Panc1 (cell line): Measurements from ENCODE around the gene C12orf50. TPM values are rescaled to one million over a fixed set of nuclear protein-coding genes. Genes with fewer than 3 reads are reported as not detected.

Experiments used
- ATAC-seq: fragments of 200-7000 bp; cut with Tn5 transposase; 2 replicates; pipeline ENCODE4 v1.9.1; 2020; ENCODE audit warnings: mild to moderate bottlenecking, moderate library complexity
- BruUV-seq: library from RNA; stranded (reverse); fragments of 400-500 nt; replicated peaks from 2 replicates; lab custom pipeline; 2021; lab: Mats Ljungman, UMichigan
- CTCF ChIA-PET: fragments of 300-600 bp; sonication (Branson Sonifier 250); formaldehyde crosslinking; loops from one replicate; lab custom pipeline; 2022; ENCODE audit warnings: antibody characterized with exemption; lab: Charles Lee
- POLR2A ChIA-PET: fragments of 300-600 bp; sonication (Branson Sonifier 250); formaldehyde crosslinking; loops from one replicate; lab custom pipeline; 2022; ENCODE audit warnings: antibody characterized with exemption; lab: Charles Lee
- DNase-seq: peaks from one replicate; pipeline ENCODE4 v3.0.0-alpha.2; 2010; ENCODE audit warnings: low read depth, low spot score
- H3K27ac ChIP-seq: 2 replicates; pipeline ENCODE4 v1.5.1; 2011; ENCODE audit warnings: mild to moderate bottlenecking, low read length, inconsistent platforms
- H3K27me3 ChIP-seq: fragments of 200-500 bp; sonication (Bioruptor generic); 2 replicates; pipeline ENCODE4 v1.6.0; 2014; ENCODE audit warnings: low read length, inconsistent platforms; ENCODE audit not compliant: control insufficient read depth, insufficient read depth
- H3K36me3 ChIP-seq: fragments of 200-500 bp; sonication (Bioruptor generic); 2 replicates; pipeline ENCODE4 v1.5.1; 2014; ENCODE audit warnings: inconsistent platforms, mild to moderate bottlenecking, low read length, moderate library complexity; ENCODE audit not compliant: control insufficient read depth, insufficient read depth
- H3K4me1 ChIP-seq: 2 replicates; pipeline ENCODE4 v1.5.1; 2011; ENCODE audit warnings: inconsistent platforms, mild to moderate bottlenecking, low read length, moderate library complexity; ENCODE audit not compliant: control insufficient read depth, insufficient read depth
- H3K4me3 ChIP-seq, 2 experiments: 2 replicates each; pipeline ENCODE4 v1.5.1; 2011 to 2012; ENCODE audit warnings: low read depth in 2 of 2, low read length in 2 of 2, mild to moderate bottlenecking in 2 of 2, inconsistent platforms in 1 of 2, moderate library complexity in 1 of 2
- H3K9me3 ChIP-seq: fragments of 200-500 bp; sonication (Bioruptor generic); 2 replicates; pipeline ENCODE4 v1.5.1; 2014; ENCODE audit warnings: low read depth, mild to moderate bottlenecking, inconsistent platforms, low read length, moderate library complexity; ENCODE audit not compliant: control insufficient read depth, insufficient read depth
- POLR2AphosphoS5 ChIP-seq: IDR thresholded peaks from 2 replicates; pipeline ENCODE4 v1.6.1; 2012; ENCODE audit warnings: mild to moderate bottlenecking, low read depth, low read length, moderate library complexity
- SIN3A ChIP-seq: IDR thresholded peaks from 2 replicates; pipeline ENCODE4 v1.6.1; 2012; ENCODE audit warnings: low read depth, mild to moderate bottlenecking, low read length, moderate library complexity, borderline replicate concordance; ENCODE audit not compliant: insufficient read depth
- TCF7L2 ChIP-seq: IDR thresholded peaks from 2 replicates; pipeline ENCODE4 v1.6.1; 2011; ENCODE audit warnings: mild to moderate bottlenecking, low read depth, low read length, inconsistent platforms
- in situ Hi-C: cut with HindIII; loops from 2 replicates; pipeline ENCODE4 v1.10.0; 2016; ENCODE audit warnings: low sequenced_read_pairs, low pct_unique_long_range_greater_than_20kb
- intact Hi-C: fragments of 100-400 bp; cut with micrococcal nuclease; formaldehyde crosslinking; loops from one replicate; pipeline ENCODE4 v1.10.0; 2022; ENCODE audit not compliant: unreplicated experiment
- total RNA-seq: library from RNA; stranded (reverse); gene quantifications from one replicate; pipeline ENCODE4 v1.2.1, GENCODE V29; 2021; ENCODE audit not compliant: unreplicated experiment
- TF ChIP-seq, protein P1 (sequence below), 2 experiments: IDR thresholded peaks; 2 replicates each; pipeline ENCODE4 v1.6.1; 2011 to 2012; ENCODE audit warnings: low read depth in 2 of 2, control low read depth in 1 of 2, low read length in 1 of 2, mild to moderate bottlenecking in 1 of 2, moderate library complexity in 1 of 2; ENCODE audit not compliant: insufficient read depth in 1 of 2
- TF ChIP-seq, protein P2 (sequence below): fragments of 450-650 bp; IDR thresholded peaks from 2 replicates; pipeline ENCODE4 v1.5.1; 2017; ENCODE audit warnings: mild to moderate bottlenecking

C12orf50 gene
- total RNA-seq, 1 experiment from 2014 or later = not detected

DNA sequence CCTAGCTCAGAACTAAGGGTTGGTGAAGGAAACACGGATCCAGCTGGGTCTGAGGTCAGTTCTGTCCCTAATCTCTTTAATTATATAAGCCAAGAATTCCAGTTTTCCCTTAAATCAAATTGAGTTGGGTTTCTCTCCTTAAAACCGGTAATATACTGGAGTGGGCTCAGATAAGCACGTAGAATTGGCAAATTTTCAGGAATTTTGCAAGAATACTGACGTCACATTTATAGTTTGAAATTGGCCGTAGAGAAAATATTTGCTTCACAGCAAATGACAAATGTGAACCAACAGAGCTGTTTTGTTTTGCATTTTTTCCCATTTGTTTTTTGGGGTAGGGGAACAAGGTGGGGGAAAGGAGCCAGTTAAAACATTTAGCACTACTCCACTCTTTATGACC, 17.4 kb downstream of the C12orf50 start:
- DNase-seq (no peak), ATAC-seq (no peak)
- H3K36me3 ChIP-seq = no peaks in the 10 kb centered on the region
- in situ Hi-C loops (no loop called here), intact Hi-C loops (no loop called here)
- H3K9me3 ChIP-seq = no peaks in the 10 kb centered on the region
- TF ChIP-seq, protein P1, sequence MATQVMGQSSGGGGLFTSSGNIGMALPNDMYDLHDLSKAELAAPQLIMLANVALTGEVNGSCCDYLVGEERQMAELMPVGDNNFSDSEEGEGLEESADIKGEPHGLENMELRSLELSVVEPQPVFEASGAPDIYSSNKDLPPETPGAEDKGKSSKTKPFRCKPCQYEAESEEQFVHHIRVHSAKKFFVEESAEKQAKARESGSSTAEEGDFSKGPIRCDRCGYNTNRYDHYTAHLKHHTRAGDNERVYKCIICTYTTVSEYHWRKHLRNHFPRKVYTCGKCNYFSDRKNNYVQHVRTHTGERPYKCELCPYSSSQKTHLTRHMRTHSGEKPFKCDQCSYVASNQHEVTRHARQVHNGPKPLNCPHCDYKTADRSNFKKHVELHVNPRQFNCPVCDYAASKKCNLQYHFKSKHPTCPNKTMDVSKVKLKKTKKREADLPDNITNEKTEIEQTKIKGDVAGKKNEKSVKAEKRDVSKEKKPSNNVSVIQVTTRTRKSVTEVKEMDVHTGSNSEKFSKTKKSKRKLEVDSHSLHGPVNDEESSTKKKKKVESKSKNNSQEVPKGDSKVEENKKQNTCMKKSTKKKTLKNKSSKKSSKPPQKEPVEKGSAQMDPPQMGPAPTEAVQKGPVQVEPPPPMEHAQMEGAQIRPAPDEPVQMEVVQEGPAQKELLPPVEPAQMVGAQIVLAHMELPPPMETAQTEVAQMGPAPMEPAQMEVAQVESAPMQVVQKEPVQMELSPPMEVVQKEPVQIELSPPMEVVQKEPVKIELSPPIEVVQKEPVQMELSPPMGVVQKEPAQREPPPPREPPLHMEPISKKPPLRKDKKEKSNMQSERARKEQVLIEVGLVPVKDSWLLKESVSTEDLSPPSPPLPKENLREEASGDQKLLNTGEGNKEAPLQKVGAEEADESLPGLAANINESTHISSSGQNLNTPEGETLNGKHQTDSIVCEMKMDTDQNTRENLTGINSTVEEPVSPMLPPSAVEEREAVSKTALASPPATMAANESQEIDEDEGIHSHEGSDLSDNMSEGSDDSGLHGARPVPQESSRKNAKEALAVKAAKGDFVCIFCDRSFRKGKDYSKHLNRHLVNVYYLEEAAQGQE (IDR thresholded peaks at IDR 0.05; ENCODE audit: insufficient read depth in 1 of 2, low read depth in 2 of 2, low read length in 1 of 2) = no peak
- TF ChIP-seq TCF7L2 = no peak
- no peak for TF ChIP-seq SIN3A
- TF ChIP-seq, protein P2, sequence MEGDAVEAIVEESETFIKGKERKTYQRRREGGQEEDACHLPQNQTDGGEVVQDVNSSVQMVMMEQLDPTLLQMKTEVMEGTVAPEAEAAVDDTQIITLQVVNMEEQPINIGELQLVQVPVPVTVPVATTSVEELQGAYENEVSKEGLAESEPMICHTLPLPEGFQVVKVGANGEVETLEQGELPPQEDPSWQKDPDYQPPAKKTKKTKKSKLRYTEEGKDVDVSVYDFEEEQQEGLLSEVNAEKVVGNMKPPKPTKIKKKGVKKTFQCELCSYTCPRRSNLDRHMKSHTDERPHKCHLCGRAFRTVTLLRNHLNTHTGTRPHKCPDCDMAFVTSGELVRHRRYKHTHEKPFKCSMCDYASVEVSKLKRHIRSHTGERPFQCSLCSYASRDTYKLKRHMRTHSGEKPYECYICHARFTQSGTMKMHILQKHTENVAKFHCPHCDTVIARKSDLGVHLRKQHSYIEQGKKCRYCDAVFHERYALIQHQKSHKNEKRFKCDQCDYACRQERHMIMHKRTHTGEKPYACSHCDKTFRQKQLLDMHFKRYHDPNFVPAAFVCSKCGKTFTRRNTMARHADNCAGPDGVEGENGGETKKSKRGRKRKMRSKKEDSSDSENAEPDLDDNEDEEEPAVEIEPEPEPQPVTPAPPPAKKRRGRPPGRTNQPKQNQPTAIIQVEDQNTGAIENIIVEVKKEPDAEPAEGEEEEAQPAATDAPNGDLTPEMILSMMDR = no peak
- TF ChIP-seq POLR2AphosphoS5 = no peak
- H3K4me1 ChIP-seq = no peaks in the 10 kb centered on the region
- no peak overlapping the region for H3K27ac ChIP-seq
- POLR2A ChIA-PET = no interaction called here
- BruUV-seq = no TSS peak
- no peaks in the 10 kb centered on the region for H3K27me3 ChIP-seq
- no peak overlapping the region for H3K4me3 ChIP-seq
- CTCF ChIA-PET = no interaction called here

DNA sequence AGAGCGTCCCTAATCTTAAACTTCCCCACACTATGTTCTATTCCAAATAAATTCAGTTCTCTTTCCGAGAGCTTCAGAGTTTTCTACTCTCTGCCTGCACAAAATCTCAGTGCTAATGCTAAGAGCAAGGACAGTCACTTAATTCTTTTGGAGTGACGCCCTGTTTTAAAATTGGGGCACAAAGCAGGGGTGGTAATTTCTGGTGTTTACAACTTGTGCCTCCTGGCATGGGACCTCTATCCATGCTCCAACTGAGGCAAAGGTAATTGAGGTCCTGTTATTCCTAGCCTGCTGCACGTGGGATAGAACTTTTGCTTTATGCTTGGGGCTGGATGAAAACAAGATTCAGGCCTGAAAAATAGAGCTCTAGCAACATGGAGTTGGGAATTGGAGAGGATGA, 22.9 kb downstream of the C12orf50 start:
- BruUV-seq = no TSS peak
- intact Hi-C loops = no loop called here

More for the DNA sequence above, 22.9 kb downstream of the C12orf50 start:
- Histone ChIP-seq H3K27ac (no peak overlapping the region), H3K4me3 (no peak overlapping the region), H3K4me1 (no peaks in the 10 kb centered on the region), H3K9me3 (peaks cover 5% of the 10 kb centered on the region; the same call in 1 of the 2 replicates), H3K27me3 (no peaks in the 10 kb centered on the region), H3K36me3 (no peaks in the 10 kb centered on the region)
- POLR2A ChIA-PET = interaction anchor here (0.7 kb wide), 1 partner anchor 631 kb away, joined by 5 read pairs; no protein-coding TSS in a partner anchor
- no peak for DNase-seq
- TF ChIP-seq SIN3A = no peak
- TF ChIP-seq, protein P2 = no peak
- TF ChIP-seq POLR2AphosphoS5 = no peak
- no peak for TF ChIP-seq TCF7L2
- TF ChIP-seq, protein P1 (IDR thresholded peaks at IDR 0.05; ENCODE audit: insufficient read depth in 1 of 2, low read depth in 2 of 2, low read length in 1 of 2) = no peak
- CTCF ChIA-PET = no interaction called here
- no peak for ATAC-seq
- in situ Hi-C loops = no loop called here
